ENCODE measurements around the gene FCAMR.

DNA sequence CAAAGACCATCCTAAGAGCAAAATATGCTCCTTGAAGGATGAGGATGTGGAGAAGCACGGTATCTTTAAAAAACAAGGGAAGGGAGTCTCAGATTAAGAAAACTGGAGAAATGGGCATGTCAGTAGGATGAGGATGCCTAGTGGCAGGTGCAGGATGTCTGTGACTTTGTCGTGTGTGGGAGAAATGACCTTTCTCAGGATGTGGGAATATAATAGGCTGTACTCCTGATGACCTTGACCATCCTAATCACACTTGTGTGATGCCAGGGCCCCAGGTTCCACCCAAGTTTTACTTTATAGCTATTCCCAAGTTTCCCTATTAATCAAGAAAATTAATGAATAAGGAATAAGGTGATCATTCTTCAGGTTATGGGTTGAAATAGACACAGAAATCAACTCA is 49.4 kb upstream of the FCAMR start:
- no peak for TF ChIP-seq ZNF311 (tag by site-specific recombination; IDR thresholded peaks at IDR 0.05; ENCODE audit: borderline replicate concordance)
- TF ChIP-seq ZNF146 (tag by site-specific recombination; IDR thresholded peaks at IDR 0.05) = no peak
- TF ChIP-seq ZNF366 (tag by site-specific recombination; conservative IDR thresholded peaks at IDR 0.05) = no peak
- TF ChIP-seq ZNF404 (tag by site-specific recombination; IDR thresholded peaks at IDR 0.05) = no peak
- no peak for TF ChIP-seq ZNF529 (tag by site-specific recombination; IDR thresholded peaks at IDR 0.05; ENCODE audit: insufficient replicate concordance)
- no peak for TF ChIP-seq ZNF747 (tag by site-specific recombination; IDR thresholded peaks at IDR 0.05)
- TF ChIP-seq ZNF138 (tag by site-specific recombination; IDR thresholded peaks at IDR 0.05; ENCODE audit: borderline replicate concordance) = no peak
- TF ChIP-seq, protein P1, sequence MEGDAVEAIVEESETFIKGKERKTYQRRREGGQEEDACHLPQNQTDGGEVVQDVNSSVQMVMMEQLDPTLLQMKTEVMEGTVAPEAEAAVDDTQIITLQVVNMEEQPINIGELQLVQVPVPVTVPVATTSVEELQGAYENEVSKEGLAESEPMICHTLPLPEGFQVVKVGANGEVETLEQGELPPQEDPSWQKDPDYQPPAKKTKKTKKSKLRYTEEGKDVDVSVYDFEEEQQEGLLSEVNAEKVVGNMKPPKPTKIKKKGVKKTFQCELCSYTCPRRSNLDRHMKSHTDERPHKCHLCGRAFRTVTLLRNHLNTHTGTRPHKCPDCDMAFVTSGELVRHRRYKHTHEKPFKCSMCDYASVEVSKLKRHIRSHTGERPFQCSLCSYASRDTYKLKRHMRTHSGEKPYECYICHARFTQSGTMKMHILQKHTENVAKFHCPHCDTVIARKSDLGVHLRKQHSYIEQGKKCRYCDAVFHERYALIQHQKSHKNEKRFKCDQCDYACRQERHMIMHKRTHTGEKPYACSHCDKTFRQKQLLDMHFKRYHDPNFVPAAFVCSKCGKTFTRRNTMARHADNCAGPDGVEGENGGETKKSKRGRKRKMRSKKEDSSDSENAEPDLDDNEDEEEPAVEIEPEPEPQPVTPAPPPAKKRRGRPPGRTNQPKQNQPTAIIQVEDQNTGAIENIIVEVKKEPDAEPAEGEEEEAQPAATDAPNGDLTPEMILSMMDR (tag by site-specific recombination; IDR thresholded peaks at IDR 0.05) = no peak
- TF ChIP-seq, protein P2, sequence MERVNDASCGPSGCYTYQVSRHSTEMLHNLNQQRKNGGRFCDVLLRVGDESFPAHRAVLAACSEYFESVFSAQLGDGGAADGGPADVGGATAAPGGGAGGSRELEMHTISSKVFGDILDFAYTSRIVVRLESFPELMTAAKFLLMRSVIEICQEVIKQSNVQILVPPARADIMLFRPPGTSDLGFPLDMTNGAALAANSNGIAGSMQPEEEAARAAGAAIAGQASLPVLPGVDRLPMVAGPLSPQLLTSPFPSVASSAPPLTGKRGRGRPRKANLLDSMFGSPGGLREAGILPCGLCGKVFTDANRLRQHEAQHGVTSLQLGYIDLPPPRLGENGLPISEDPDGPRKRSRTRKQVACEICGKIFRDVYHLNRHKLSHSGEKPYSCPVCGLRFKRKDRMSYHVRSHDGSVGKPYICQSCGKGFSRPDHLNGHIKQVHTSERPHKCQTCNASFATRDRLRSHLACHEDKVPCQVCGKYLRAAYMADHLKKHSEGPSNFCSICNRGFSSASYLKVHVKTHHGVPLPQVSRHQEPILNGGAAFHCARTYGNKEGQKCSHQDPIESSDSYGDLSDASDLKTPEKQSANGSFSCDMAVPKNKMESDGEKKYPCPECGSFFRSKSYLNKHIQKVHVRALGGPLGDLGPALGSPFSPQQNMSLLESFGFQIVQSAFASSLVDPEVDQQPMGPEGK (tag by site-specific recombination; IDR thresholded peaks at IDR 0.05) = no peak
- no peak for TF ChIP-seq ZFP37 (tag by site-specific recombination; IDR thresholded peaks at IDR 0.05)
- TF ChIP-seq, protein P3, sequence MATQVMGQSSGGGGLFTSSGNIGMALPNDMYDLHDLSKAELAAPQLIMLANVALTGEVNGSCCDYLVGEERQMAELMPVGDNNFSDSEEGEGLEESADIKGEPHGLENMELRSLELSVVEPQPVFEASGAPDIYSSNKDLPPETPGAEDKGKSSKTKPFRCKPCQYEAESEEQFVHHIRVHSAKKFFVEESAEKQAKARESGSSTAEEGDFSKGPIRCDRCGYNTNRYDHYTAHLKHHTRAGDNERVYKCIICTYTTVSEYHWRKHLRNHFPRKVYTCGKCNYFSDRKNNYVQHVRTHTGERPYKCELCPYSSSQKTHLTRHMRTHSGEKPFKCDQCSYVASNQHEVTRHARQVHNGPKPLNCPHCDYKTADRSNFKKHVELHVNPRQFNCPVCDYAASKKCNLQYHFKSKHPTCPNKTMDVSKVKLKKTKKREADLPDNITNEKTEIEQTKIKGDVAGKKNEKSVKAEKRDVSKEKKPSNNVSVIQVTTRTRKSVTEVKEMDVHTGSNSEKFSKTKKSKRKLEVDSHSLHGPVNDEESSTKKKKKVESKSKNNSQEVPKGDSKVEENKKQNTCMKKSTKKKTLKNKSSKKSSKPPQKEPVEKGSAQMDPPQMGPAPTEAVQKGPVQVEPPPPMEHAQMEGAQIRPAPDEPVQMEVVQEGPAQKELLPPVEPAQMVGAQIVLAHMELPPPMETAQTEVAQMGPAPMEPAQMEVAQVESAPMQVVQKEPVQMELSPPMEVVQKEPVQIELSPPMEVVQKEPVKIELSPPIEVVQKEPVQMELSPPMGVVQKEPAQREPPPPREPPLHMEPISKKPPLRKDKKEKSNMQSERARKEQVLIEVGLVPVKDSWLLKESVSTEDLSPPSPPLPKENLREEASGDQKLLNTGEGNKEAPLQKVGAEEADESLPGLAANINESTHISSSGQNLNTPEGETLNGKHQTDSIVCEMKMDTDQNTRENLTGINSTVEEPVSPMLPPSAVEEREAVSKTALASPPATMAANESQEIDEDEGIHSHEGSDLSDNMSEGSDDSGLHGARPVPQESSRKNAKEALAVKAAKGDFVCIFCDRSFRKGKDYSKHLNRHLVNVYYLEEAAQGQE (tag by site-specific recombination; IDR thresholded peaks at IDR 0.05) = no peak

Measured in HEK293 (cell line).